WTC11 (cell line): ENCODE data around the gene TNFRSF4. TPM values are rescaled to one million over a fixed set of nuclear protein-coding genes. Genes with fewer than 3 reads are reported as not detected.

Experiments used
- CBFB ChIP-seq: sonication (generic); formaldehyde crosslinking; IDR thresholded peaks from 2 replicates; pipeline ENCODE4 v1.8.1; 2022; ENCODE audit warnings: mild to moderate bottlenecking, low read depth, missing genetic modification reagents
- CREM ChIP-seq: sonication (generic); formaldehyde crosslinking; IDR thresholded peaks from 2 replicates; pipeline ENCODE4 v1.8.1; 2022; ENCODE audit warnings: mild to moderate bottlenecking, missing genetic modification reagents, moderate library complexity
- E2F5 ChIP-seq: sonication (generic); formaldehyde crosslinking; IDR thresholded peaks from 2 replicates; pipeline ENCODE4 v1.8.1; 2022; ENCODE audit warnings: mild to moderate bottlenecking, moderate library complexity, missing genetic modification reagents
- ELF4 ChIP-seq: sonication (generic); formaldehyde crosslinking; IDR thresholded peaks from 2 replicates; pipeline ENCODE4 v1.8.1; 2022; ENCODE audit warnings: low read depth, mild to moderate bottlenecking, moderate library complexity, missing genetic modification reagents
- ESRRA ChIP-seq: sonication (generic); formaldehyde crosslinking; IDR thresholded peaks from 2 replicates; pipeline ENCODE4 v1.8.1; 2022; ENCODE audit warnings: mild to moderate bottlenecking, missing genetic modification reagents, borderline replicate concordance
- FOXK1 ChIP-seq: sonication (generic); formaldehyde crosslinking; IDR thresholded peaks from 2 replicates; pipeline ENCODE4 v1.8.0; 2022; ENCODE audit warnings: mild to moderate bottlenecking, moderate library complexity, missing genetic modification reagents
- GRHL2 ChIP-seq: fragments of 250-450 bp; sonication (Bioruptor Pico); IDR thresholded peaks from 2 replicates; pipeline ENCODE4 v1.8.0; 2022; ENCODE audit warnings: mild to moderate bottlenecking, moderate library complexity; ENCODE audit not compliant: insufficient replicate concordance, severe bottlenecking
- IRF2 ChIP-seq: sonication (generic); formaldehyde crosslinking; IDR thresholded peaks from 2 replicates; pipeline ENCODE4 v1.8.0; 2022; ENCODE audit warnings: low read depth, missing genetic modification reagents, borderline replicate concordance
- JAZF1 ChIP-seq: fragments of 250-450 bp; sonication (Bioruptor Pico); IDR thresholded peaks from 2 replicates; pipeline ENCODE4 v1.9.0; 2021; ENCODE audit warnings: moderate library complexity, mild to moderate bottlenecking, inconsistent platforms
- MLX ChIP-seq: sonication (generic); formaldehyde crosslinking; IDR thresholded peaks from 2 replicates; pipeline ENCODE4 v1.8.1; 2023; ENCODE audit warnings: mild to moderate bottlenecking, missing genetic modification reagents, moderate library complexity
- MYBL2 ChIP-seq: sonication (generic); formaldehyde crosslinking; IDR thresholded peaks from 2 replicates; pipeline ENCODE4 v1.8.1; 2023; ENCODE audit warnings: mild to moderate bottlenecking, moderate library complexity, missing genetic modification reagents
- NFYB ChIP-seq: sonication (generic); formaldehyde crosslinking; conservative IDR thresholded peaks from 2 replicates; pipeline ENCODE4 v1.8.0; 2022; ENCODE audit warnings: low read depth, missing genetic modification reagents
- RELA ChIP-seq: sonication (generic); formaldehyde crosslinking; IDR thresholded peaks from 2 replicates; pipeline ENCODE4 v1.8.1; 2022; ENCODE audit warnings: missing genetic modification reagents, mild to moderate bottlenecking, borderline replicate concordance
- SMAD4 ChIP-seq: sonication (generic); formaldehyde crosslinking; IDR thresholded peaks from 2 replicates; pipeline ENCODE4 v1.8.0; 2022; ENCODE audit warnings: mild to moderate bottlenecking, missing genetic modification reagents
- SOX15 ChIP-seq: fragments of 250-450 bp; sonication (Bioruptor Pico); IDR thresholded peaks from 2 replicates; pipeline ENCODE4 v1.9.0; 2021; ENCODE audit warnings: mild to moderate bottlenecking
- SP1 ChIP-seq: sonication (generic); formaldehyde crosslinking; conservative IDR thresholded peaks from 2 replicates; pipeline ENCODE4 v1.8.1; 2022; ENCODE audit warnings: missing genetic modification reagents
- TEAD1 ChIP-seq: sonication (generic); formaldehyde crosslinking; IDR thresholded peaks from 2 replicates; pipeline ENCODE4 v1.8.0; 2022; ENCODE audit warnings: mild to moderate bottlenecking, missing genetic modification reagents
- ZNF425 ChIP-seq: fragments of 250-450 bp; sonication (Bioruptor Pico); conservative IDR thresholded peaks from 2 replicates; pipeline ENCODE4 v1.9.0; 2021; ENCODE audit warnings: mild to moderate bottlenecking
- ZNF532 ChIP-seq: fragments of 250-450 bp; sonication (Bioruptor Pico); IDR thresholded peaks from 2 replicates; pipeline ENCODE4 v1.9.0; 2021; ENCODE audit warnings: mild to moderate bottlenecking, borderline replicate concordance
- total RNA-seq: library from RNA; stranded (reverse); gene quantifications from 3 replicates; pipeline ENCODE4 v1.2.3, GENCODE V29; 2021
- TF ChIP-seq, protein P1 (sequence below): fragments of 200-600 bp; IDR thresholded peaks from 2 replicates; pipeline ENCODE4 v1.8.0; 2022; ENCODE audit warnings: antibody characterized with exemption
- TF ChIP-seq, protein P2 (sequence below): sonication (generic); formaldehyde crosslinking; IDR thresholded peaks from 2 replicates; pipeline ENCODE4 v1.8.1; 2023; ENCODE audit warnings: mild to moderate bottlenecking, moderate library complexity, missing genetic modification reagents
- TF ChIP-seq, protein P3 (sequence below): sonication (generic); formaldehyde crosslinking; IDR thresholded peaks from 2 replicates; pipeline ENCODE4 v1.8.0; 2023; ENCODE audit warnings: mild to moderate bottlenecking, missing genetic modification reagents

TNFRSF4 gene
- total RNA-seq, 1 experiment from 2014 or later: 0.33 TPM

DNA sequence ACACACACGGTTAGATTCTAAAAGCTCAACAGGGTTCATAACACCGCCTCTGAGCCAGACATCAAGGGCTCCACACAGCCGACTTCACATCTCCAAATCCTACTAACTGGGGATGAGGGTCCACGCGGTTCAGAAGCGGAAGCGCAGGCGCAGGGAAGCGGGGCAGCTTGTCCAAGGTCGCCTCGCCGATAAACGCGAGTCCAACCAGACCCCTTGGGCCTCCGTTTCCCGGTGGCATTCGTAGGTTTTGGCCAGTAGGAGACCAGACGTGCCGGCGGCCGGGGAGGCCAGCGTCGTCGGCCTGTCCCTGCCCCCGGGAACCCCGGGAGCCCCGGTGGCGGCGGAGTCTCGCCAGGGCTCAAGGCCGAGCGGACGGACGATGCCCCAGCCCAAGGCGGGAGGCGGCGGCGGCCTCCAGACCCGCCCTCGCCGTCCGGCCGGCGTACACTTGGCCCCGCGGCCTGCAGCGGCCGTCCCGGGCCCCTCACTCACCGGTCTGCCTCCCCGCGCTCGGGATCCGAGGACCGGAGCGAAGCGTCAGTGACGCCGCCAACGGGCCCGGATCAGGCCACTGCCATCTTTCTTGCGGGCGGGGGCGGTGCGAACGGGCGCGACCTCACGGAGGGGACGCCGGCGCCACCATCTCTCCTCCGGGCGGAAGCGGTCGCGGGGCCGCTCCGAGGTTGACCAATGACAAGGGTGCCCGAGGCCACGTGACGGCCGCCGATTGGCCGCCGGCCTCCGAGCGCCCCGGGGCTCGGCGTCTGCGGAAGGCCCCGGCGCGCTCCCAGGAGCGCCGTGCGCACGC, 17.7 kb upstream of the TNFRSF4 start, which contains the start of gene SDF4 (continued):
- TF ChIP-seq, protein P1, sequence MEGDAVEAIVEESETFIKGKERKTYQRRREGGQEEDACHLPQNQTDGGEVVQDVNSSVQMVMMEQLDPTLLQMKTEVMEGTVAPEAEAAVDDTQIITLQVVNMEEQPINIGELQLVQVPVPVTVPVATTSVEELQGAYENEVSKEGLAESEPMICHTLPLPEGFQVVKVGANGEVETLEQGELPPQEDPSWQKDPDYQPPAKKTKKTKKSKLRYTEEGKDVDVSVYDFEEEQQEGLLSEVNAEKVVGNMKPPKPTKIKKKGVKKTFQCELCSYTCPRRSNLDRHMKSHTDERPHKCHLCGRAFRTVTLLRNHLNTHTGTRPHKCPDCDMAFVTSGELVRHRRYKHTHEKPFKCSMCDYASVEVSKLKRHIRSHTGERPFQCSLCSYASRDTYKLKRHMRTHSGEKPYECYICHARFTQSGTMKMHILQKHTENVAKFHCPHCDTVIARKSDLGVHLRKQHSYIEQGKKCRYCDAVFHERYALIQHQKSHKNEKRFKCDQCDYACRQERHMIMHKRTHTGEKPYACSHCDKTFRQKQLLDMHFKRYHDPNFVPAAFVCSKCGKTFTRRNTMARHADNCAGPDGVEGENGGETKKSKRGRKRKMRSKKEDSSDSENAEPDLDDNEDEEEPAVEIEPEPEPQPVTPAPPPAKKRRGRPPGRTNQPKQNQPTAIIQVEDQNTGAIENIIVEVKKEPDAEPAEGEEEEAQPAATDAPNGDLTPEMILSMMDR: no peak
- TF ChIP-seq, protein P2, sequence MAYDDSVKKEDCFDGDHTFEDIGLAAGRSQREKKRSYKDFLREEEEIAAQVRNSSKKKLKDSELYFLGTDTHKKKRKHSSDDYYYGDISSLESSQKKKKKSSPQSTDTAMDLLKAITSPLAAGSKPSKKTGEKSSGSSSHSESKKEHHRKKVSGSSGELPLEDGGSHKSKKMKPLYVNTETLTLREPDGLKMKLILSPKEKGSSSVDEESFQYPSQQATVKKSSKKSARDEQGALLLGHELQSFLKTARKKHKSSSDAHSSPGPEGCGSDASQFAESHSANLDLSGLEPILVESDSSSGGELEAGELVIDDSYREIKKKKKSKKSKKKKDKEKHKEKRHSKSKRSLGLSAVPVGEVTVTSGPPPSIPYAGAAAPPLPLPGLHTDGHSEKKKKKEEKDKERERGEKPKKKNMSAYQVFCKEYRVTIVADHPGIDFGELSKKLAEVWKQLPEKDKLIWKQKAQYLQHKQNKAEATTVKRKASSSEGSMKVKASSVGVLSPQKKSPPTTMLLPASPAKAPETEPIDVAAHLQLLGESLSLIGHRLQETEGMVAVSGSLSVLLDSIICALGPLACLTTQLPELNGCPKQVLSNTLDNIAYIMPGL: peak; percentile 72
- TF ChIP-seq, protein P3, sequence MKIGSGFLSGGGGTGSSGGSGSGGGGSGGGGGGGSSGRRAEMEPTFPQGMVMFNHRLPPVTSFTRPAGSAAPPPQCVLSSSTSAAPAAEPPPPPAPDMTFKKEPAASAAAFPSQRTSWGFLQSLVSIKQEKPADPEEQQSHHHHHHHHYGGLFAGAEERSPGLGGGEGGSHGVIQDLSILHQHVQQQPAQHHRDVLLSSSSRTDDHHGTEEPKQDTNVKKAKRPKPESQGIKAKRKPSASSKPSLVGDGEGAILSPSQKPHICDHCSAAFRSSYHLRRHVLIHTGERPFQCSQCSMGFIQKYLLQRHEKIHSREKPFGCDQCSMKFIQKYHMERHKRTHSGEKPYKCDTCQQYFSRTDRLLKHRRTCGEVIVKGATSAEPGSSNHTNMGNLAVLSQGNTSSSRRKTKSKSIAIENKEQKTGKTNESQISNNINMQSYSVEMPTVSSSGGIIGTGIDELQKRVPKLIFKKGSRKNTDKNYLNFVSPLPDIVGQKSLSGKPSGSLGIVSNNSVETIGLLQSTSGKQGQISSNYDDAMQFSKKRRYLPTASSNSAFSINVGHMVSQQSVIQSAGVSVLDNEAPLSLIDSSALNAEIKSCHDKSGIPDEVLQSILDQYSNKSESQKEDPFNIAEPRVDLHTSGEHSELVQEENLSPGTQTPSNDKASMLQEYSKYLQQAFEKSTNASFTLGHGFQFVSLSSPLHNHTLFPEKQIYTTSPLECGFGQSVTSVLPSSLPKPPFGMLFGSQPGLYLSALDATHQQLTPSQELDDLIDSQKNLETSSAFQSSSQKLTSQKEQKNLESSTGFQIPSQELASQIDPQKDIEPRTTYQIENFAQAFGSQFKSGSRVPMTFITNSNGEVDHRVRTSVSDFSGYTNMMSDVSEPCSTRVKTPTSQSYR (CRISPR knock-in tag): no peak
- no peak; the same call in 1 of the 2 replicates for TF ChIP-seq FOXK1 (CRISPR knock-in tag)
- TF ChIP-seq SP1 (CRISPR knock-in tag): peak; percentile 68; the same call in 1 of the 2 replicates
- TF ChIP-seq GRHL2 (CRISPR knock-in tag): no peak
- peak; percentile 72; the same call in 1 of the 2 replicates for TF ChIP-seq E2F5 (CRISPR knock-in tag)
- TF ChIP-seq CREM (CRISPR knock-in tag): peak; percentile 66
- TF ChIP-seq IRF2 (CRISPR knock-in tag): no peak
- peak; percentile 65; the same call in 1 of the 2 replicates for TF ChIP-seq ESRRA (CRISPR knock-in tag)
- 0 out of 2 replicates have a peak, but pooled peaks have one; percentile 40 for TF ChIP-seq TEAD1 (CRISPR knock-in tag)
- no peak for TF ChIP-seq CBFB (CRISPR knock-in tag)
- TF ChIP-seq ELF4: no peak
- no peak for TF ChIP-seq ZNF425 (CRISPR knock-in tag)
- no peak for TF ChIP-seq SMAD4
- 0 out of 2 replicates have a peak, but pooled peaks have one; percentile 50 for TF ChIP-seq RELA (CRISPR knock-in tag)
- TF ChIP-seq MLX (CRISPR knock-in tag): no peak
- TF ChIP-seq SOX15 (CRISPR knock-in tag): no peak
- no peak for TF ChIP-seq JAZF1 (CRISPR knock-in tag)
- TF ChIP-seq ZNF532: no peak
- TF ChIP-seq MYBL2 (CRISPR knock-in tag): peak; percentile 71; the same call in 1 of the 2 replicates
- TF ChIP-seq NFYB (CRISPR knock-in tag): peak; percentile 80
